ENCODE data around the gene KSR1.

- no peak for TF ChIP-seq POLR2AphosphoS5 (IDR thresholded peaks at IDR 0.05; ENCODE audit: borderline replicate concordance, low read depth, low read length)
- no peak for TF ChIP-seq EZH2 (IDR thresholded peaks at IDR 0.05)
- no peak for TF ChIP-seq FOXP2 (optimal IDR thresholded peaks at IDR 0.05; ENCODE audit: control extremely low read depth, extremely low read length, insufficient read depth)
These were observed 79.1 kb downstream of the KSR1 start for GRCh38 chr17:27535178-27535928.
